Panc1 (cell line): ENCODE data around the gene TMEM208. TPM values are rescaled to one million over a fixed set of nuclear protein-coding genes. Genes with fewer than 3 reads are reported as not detected.

Experiments
- ATAC-seq: fragments of 200-7000 bp; cut with Tn5 transposase; 2 replicates; pipeline ENCODE4 v1.9.1; 2020; ENCODE audit warnings: mild to moderate bottlenecking, moderate library complexity
- BruUV-seq: library from RNA; stranded (reverse); fragments of 400-500 nt; replicated peaks from 2 replicates; lab custom pipeline; 2021; lab: Mats Ljungman, UMichigan
- CTCF ChIA-PET: fragments of 300-600 bp; sonication (Branson Sonifier 250); formaldehyde crosslinking; loops from one replicate; lab custom pipeline; 2022; ENCODE audit warnings: antibody characterized with exemption; lab: Charles Lee
- POLR2A ChIA-PET: fragments of 300-600 bp; sonication (Branson Sonifier 250); formaldehyde crosslinking; loops from one replicate; lab custom pipeline; 2022; ENCODE audit warnings: antibody characterized with exemption; lab: Charles Lee
- DNase-seq: peaks from one replicate; pipeline ENCODE4 v3.0.0-alpha.2; 2010; ENCODE audit warnings: low read depth, low spot score
- H3K27ac ChIP-seq: 2 replicates; pipeline ENCODE4 v1.5.1; 2011; ENCODE audit warnings: mild to moderate bottlenecking, low read length, inconsistent platforms
- H3K27me3 ChIP-seq: fragments of 200-500 bp; sonication (Bioruptor generic); 2 replicates; pipeline ENCODE4 v1.6.0; 2014; ENCODE audit warnings: low read length, inconsistent platforms; ENCODE audit not compliant: control insufficient read depth, insufficient read depth
- H3K36me3 ChIP-seq: fragments of 200-500 bp; sonication (Bioruptor generic); 2 replicates; pipeline ENCODE4 v1.5.1; 2014; ENCODE audit warnings: inconsistent platforms, mild to moderate bottlenecking, low read length, moderate library complexity; ENCODE audit not compliant: control insufficient read depth, insufficient read depth
- H3K4me1 ChIP-seq: 2 replicates; pipeline ENCODE4 v1.5.1; 2011; ENCODE audit warnings: inconsistent platforms, mild to moderate bottlenecking, low read length, moderate library complexity; ENCODE audit not compliant: control insufficient read depth, insufficient read depth
- H3K4me3 ChIP-seq, 2 experiments: 2 replicates each; pipeline ENCODE4 v1.5.1; 2011 to 2012; ENCODE audit warnings: low read depth in 2 of 2, low read length in 2 of 2, mild to moderate bottlenecking in 2 of 2, inconsistent platforms in 1 of 2, moderate library complexity in 1 of 2
- H3K9me3 ChIP-seq: fragments of 200-500 bp; sonication (Bioruptor generic); 2 replicates; pipeline ENCODE4 v1.5.1; 2014; ENCODE audit warnings: low read depth, mild to moderate bottlenecking, inconsistent platforms, low read length, moderate library complexity; ENCODE audit not compliant: control insufficient read depth, insufficient read depth
- CTCF ChIP-seq: fragments of 450-650 bp; IDR thresholded peaks from 2 replicates; pipeline ENCODE4 v1.5.1; 2017; ENCODE audit warnings: mild to moderate bottlenecking
- POLR2AphosphoS5 ChIP-seq: IDR thresholded peaks from 2 replicates; pipeline ENCODE4 v1.6.1; 2012; ENCODE audit warnings: mild to moderate bottlenecking, low read depth, low read length, moderate library complexity
- REST ChIP-seq, 2 experiments: IDR thresholded peaks; 2 replicates each; pipeline ENCODE4 v1.6.1; 2011 to 2012; ENCODE audit warnings: low read depth in 2 of 2, control low read depth in 1 of 2, low read length in 1 of 2, mild to moderate bottlenecking in 1 of 2, moderate library complexity in 1 of 2; ENCODE audit not compliant: insufficient read depth in 1 of 2
- SIN3A ChIP-seq: IDR thresholded peaks from 2 replicates; pipeline ENCODE4 v1.6.1; 2012; ENCODE audit warnings: low read depth, mild to moderate bottlenecking, low read length, moderate library complexity, borderline replicate concordance; ENCODE audit not compliant: insufficient read depth
- TCF7L2 ChIP-seq: IDR thresholded peaks from 2 replicates; pipeline ENCODE4 v1.6.1; 2011; ENCODE audit warnings: mild to moderate bottlenecking, low read depth, low read length, inconsistent platforms
- in situ Hi-C: cut with HindIII; loops from 2 replicates; pipeline ENCODE4 v1.10.0; 2016; ENCODE audit warnings: low sequenced_read_pairs, low pct_unique_long_range_greater_than_20kb
- intact Hi-C: fragments of 100-400 bp; cut with micrococcal nuclease; formaldehyde crosslinking; loops from one replicate; pipeline ENCODE4 v1.10.0; 2022; ENCODE audit not compliant: unreplicated experiment
- total RNA-seq: library from RNA; stranded (reverse); gene quantifications from one replicate; pipeline ENCODE4 v1.2.1, GENCODE V29; 2021; ENCODE audit not compliant: unreplicated experiment

TMEM208 gene
- total RNA-seq, 1 experiment from 2014 or later: 25.6 TPM

- ChIA-PET POLR2A (no interaction called here), CTCF (no interaction called here)
- no peak for ATAC-seq
- H3K4me1 ChIP-seq: peaks cover 12% of the 10 kb centered on the region
- TF ChIP-seq CTCF (no peak), TCF7L2 (no peak), SIN3A (no peak)
- no peak overlapping the region for H3K27ac ChIP-seq
- no TSS peak for BruUV-seq
- peaks cover 4% of the 10 kb centered on the region; the same call in 1 of the 2 replicates for H3K36me3 ChIP-seq
- H3K4me3 ChIP-seq: no peak overlapping the region
- in situ Hi-C loops: no loop called here
- DNase-seq: no peak
- H3K27me3 ChIP-seq: no peaks in the 10 kb centered on the region
- intact Hi-C loops: loop anchor here (10.0 kb wide), 1 partner anchor 232 kb away; no protein-coding TSS in a partner anchor
- H3K9me3 ChIP-seq: no peaks in the 10 kb centered on the region
Measured at GRCh38 chr16:67186550-67186950, 40.4 kb upstream of the TMEM208 start.

GRCh38 chr16:67187175-67187890 is 39.6 kb upstream of the TMEM208 start:
- ATAC-seq: no peak
- intact Hi-C loops: loop anchor here (10.0 kb wide), 1 partner anchor 233 kb away; no protein-coding TSS in a partner anchor
- CTCF ChIA-PET: no interaction called here

More at GRCh38 chr16:67187175-67187890, 39.6 kb upstream of the TMEM208 start:
- DNase-seq: no peak
- in situ Hi-C loops: no loop called here
- Histone ChIP-seq H3K36me3 (peaks cover 6% of the 10 kb centered on the region; the same call in 1 of the 2 replicates), H3K27me3 (no peaks in the 10 kb centered on the region), H3K4me3 (no peak overlapping the region), H3K9me3 (no peaks in the 10 kb centered on the region), H3K4me1 (peaks cover 11% of the 10 kb centered on the region), H3K27ac (no peak overlapping the region)
- TF ChIP-seq TCF7L2: no peak
- no peak for TF ChIP-seq REST (IDR thresholded peaks at IDR 0.05; ENCODE audit: insufficient read depth in 1 of 2, low read depth in 2 of 2, low read length in 1 of 2)
- no peak for TF ChIP-seq POLR2AphosphoS5
- TF ChIP-seq SIN3A: no peak
- no peak for TF ChIP-seq CTCF
- BruUV-seq: no TSS peak
- POLR2A ChIA-PET: no interaction called here
